GM12878 (cell line): ENCODE data around the gene NTSR1. TPM values are rescaled to one million over a fixed set of nuclear protein-coding genes. Genes with fewer than 3 reads are reported as not detected.

Source experiments
- ATAC-seq: fragments of 200-7000 bp; cut with Tn5 transposase; 3 replicates; pipeline ENCODE4 v1.9.1; 2020; ENCODE audit warnings: mild to moderate bottlenecking, moderate library complexity
- BruUV-seq: library from RNA; stranded (reverse); fragments of 400-500 nt; replicated peaks from 2 replicates; lab custom pipeline; 2021; lab: Mats Ljungman, UMichigan
- CTCF ChIA-PET: fragments of 300-600 bp; sonication (Branson Sonifier 250); formaldehyde crosslinking; extraction: SDS; loops from one replicate; lab custom pipeline; 2021; ENCODE audit warnings: inconsistent platforms; lab: Yijun Ruan, JAX
- POLR2A ChIA-PET: fragments of 350-600 bp; formaldehyde crosslinking; extraction: SDS; loops from one replicate; lab custom pipeline; 2021; ENCODE audit warnings: inconsistent platforms; lab: Charles Lee
- RAD21 ChIA-PET: fragments of 300-600 bp; sonication (Branson Sonifier 250); formaldehyde crosslinking; loops from one replicate; lab custom pipeline; 2023; ENCODE audit warnings: antibody characterized with exemption; ENCODE audit not compliant: unreplicated experiment; lab: Charles Lee
- SMC1A ChIA-PET: fragments of 300-600 bp; sonication (Branson Sonifier 250); formaldehyde crosslinking; loops from one replicate; lab custom pipeline; 2023; ENCODE audit not compliant: unreplicated experiment, uncharacterized antibody; lab: Charles Lee
- DNase-seq: peaks from one replicate; pipeline ENCODE4 v3.0.0-alpha.2; 2011; ENCODE audit warnings: low read depth, low spot score
- FAIRE-seq: peaks from 3 replicates; lab custom pipeline; 2011; peaks lifted over from hg19 to GRCh38; lab: Jason Lieb, UNC
- H2AFZ ChIP-seq: 2 replicates; pipeline ENCODE4 v1.6.0; 2011; ENCODE audit warnings: low read depth, low read length, control low read depth; ENCODE audit not compliant: control insufficient read depth
- H3K27ac ChIP-seq: 2 replicates; pipeline ENCODE4 v1.5.1; 2011; ENCODE audit warnings: control low read depth; ENCODE audit not compliant: control insufficient read depth, insufficient read depth
- H3K27me3 ChIP-seq, 2 experiments: replicated peaks in 1 of 2; 2 replicates each; pipeline versions ENCODE4 v1.6.0 to v1.6.1; 2011; ENCODE audit warnings: low read length in 1 of 2; ENCODE audit not compliant: control insufficient read depth in 2 of 2, insufficient read depth in 2 of 2
- H3K36me3 ChIP-seq, 2 experiments: 2 replicates each; pipeline ENCODE4 v1.5.1; 2011; ENCODE audit warnings: low read length in 1 of 2; ENCODE audit not compliant: control insufficient read depth in 2 of 2, insufficient read depth in 2 of 2
- H3K4me1 ChIP-seq: 2 replicates; pipeline ENCODE4 v1.6.1; 2011; ENCODE audit warnings: mild to moderate bottlenecking, low read length, moderate library complexity, mixed read lengths; ENCODE audit not compliant: control insufficient read depth, insufficient read depth
- H3K4me2 ChIP-seq: 2 replicates; pipeline ENCODE4 v1.6.0; 2011; ENCODE audit warnings: control low read depth; ENCODE audit not compliant: control insufficient read depth, insufficient read depth
- H3K4me3 ChIP-seq: fragments of 200-600 bp; sonication (generic); 2 replicates; pipeline ENCODE4 v1.5.1; 2016
- H3K79me2 ChIP-seq: 2 replicates; pipeline ENCODE4 v1.6.0; 2011; ENCODE audit warnings: low read length; ENCODE audit not compliant: control insufficient read depth, insufficient read depth
- H3K9ac ChIP-seq: 2 replicates; pipeline ENCODE4 v1.8.0; 2011; ENCODE audit warnings: low read length, control low read depth, mixed read lengths; ENCODE audit not compliant: control insufficient read depth, insufficient read depth
- H3K9me3 ChIP-seq: replicated peaks from 3 replicates; pipeline ENCODE4 v1.5.1; 2011; ENCODE audit warnings: mild to moderate bottlenecking, low read length; ENCODE audit not compliant: control insufficient read depth, insufficient read depth
- H4K20me1 ChIP-seq: 2 replicates; pipeline ENCODE4 v1.6.0; 2011; ENCODE audit not compliant: control insufficient read depth, insufficient read depth
- CBX3 ChIP-seq: fragments of 200-600 bp; sonication (generic); IDR thresholded peaks from 2 replicates; pipeline ENCODE4 v1.6.1; 2016; ENCODE audit warnings: low read depth, borderline replicate concordance
- DPF2 ChIP-seq: fragments of 450-650 bp; IDR thresholded peaks from 2 replicates; pipeline ENCODE4 v1.6.1; 2017; ENCODE audit warnings: mild to moderate bottlenecking
- EED ChIP-seq: sonication (generic); IDR thresholded peaks from 2 replicates; pipeline ENCODE4 v1.6.1; 2016; ENCODE audit warnings: antibody characterized with exemption, low read depth
- EZH2 ChIP-seq: IDR thresholded peaks from 2 replicates; pipeline ENCODE4 v1.6.1; 2012; ENCODE audit warnings: low read depth, mild to moderate bottlenecking, control low read depth, inconsistent platforms, low read length, borderline replicate concordance; ENCODE audit not compliant: control insufficient read depth
- FOXM1 ChIP-seq: IDR thresholded peaks from 2 replicates; pipeline ENCODE4 v1.6.1; 2012; ENCODE audit warnings: low read depth, mild to moderate bottlenecking, inconsistent platforms, low read length, moderate library complexity
- MXI1 ChIP-seq: fragments of 150-350 bp; IDR thresholded peaks from 2 replicates; pipeline ENCODE4 v1.6.1; 2011; ENCODE audit warnings: low read depth, mild to moderate bottlenecking, inconsistent platforms, low read length, improper control_type of control experiment
- NR2C2 ChIP-seq: IDR thresholded peaks from 2 replicates; pipeline ENCODE4 v1.6.1; 2011; ENCODE audit warnings: borderline replicate concordance, low read depth; ENCODE audit not compliant: control insufficient read depth, insufficient read length
- NR2F1 ChIP-seq: fragments of 450-650 bp; conservative IDR thresholded peaks from 2 replicates; pipeline ENCODE4 v1.6.1; 2017; ENCODE audit warnings: mild to moderate bottlenecking
- PAX8 ChIP-seq: fragments of 450-650 bp; IDR thresholded peaks from 2 replicates; pipeline ENCODE4 v1.6.1; 2017; ENCODE audit warnings: mild to moderate bottlenecking, moderate library complexity
- SMC3 ChIP-seq: IDR thresholded peaks from 2 replicates; pipeline ENCODE4 v1.6.1; 2011; ENCODE audit warnings: low read length, improper control_type of control experiment, borderline replicate concordance
- SP1 ChIP-seq: IDR thresholded peaks from one replicate; pipeline ENCODE4 v1.6.1; 2011; ENCODE audit warnings: low read depth, low read length
- SUPT20H ChIP-seq: IDR thresholded peaks from 2 replicates; pipeline ENCODE4 v1.6.1; 2011; ENCODE audit warnings: low read depth, mild to moderate bottlenecking, low read length, moderate library complexity, borderline replicate concordance; ENCODE audit not compliant: control insufficient read depth
- ZNF24 ChIP-seq: fragments of 450-650 bp; IDR thresholded peaks from 2 replicates; pipeline ENCODE4 v1.6.1; 2017; ENCODE audit warnings: antibody characterized with exemption, mild to moderate bottlenecking
- WGBS: methylation state at CpG from one replicate; pipeline ENCODE4 v1.1.6; 2016; ENCODE audit warnings: low lambda C conversion rate; ENCODE audit not compliant: insufficient replicate concordance, insufficient coverage; ENCODE audit errors: missing lambda C conversion rate; 5-methylcytosine and 5-hydroxymethylcytosine counted together
- in situ Hi-C: fragments of 300-500 bp; cut with MboI; formaldehyde crosslinking; loops from 9 replicates; pipeline ENCODE4 v1.14.3; 2018; ENCODE audit warnings: mixed read lengths
- intact Hi-C: fragments of 100-400 bp; cut with micrococcal nuclease; formaldehyde crosslinking; loops from one replicate; pipeline ENCODE4 v1.14.2; 2022; ENCODE audit not compliant: unreplicated experiment
- polyA plus RNA-seq, 11 experiments: library from polyadenylated mRNA; depleted of rRNA in 4 of 11; unstranded in 6 of 11; stranded (reverse) in 5 of 11; fragments of >200 nt; fragmentation: Nextera tagmentation in 4 of 11; fragmentation: Illumina TruSeq in 1 of 11; extraction: Ambion mirVana in 4 of 11; extraction: Trizol in 1 of 11; gene quantifications; 1 replicate in 1 of 11; 2 replicates in 10 of 11; pipeline versions ENCODE4 v1.2.1 to v1.2.3, GENCODE V29; 2011 to 2016; ENCODE audit warnings: inconsistent platforms in 2 of 11, missing spikeins in 2 of 11, low read depth in 1 of 11
- total RNA-seq, 4 experiments: library from RNA; depleted of rRNA in 3 of 4; stranded (reverse); fragments of >200 nt in 3 of 4; fragmentation: Illumina TruSeq in 1 of 4; extraction: Trizol in 1 of 4; gene quantifications; 2 replicates each; pipeline versions ENCODE4 v1.2.1 to v1.2.3, GENCODE V29; 2013 to 2021
- TF ChIP-seq, protein P1 (sequence below): IDR thresholded peaks from 2 replicates; pipeline ENCODE4 v1.6.1; 2011; ENCODE audit warnings: borderline replicate concordance, low read depth, mild to moderate bottlenecking, moderate library complexity, mixed read lengths, low read length; ENCODE audit not compliant: insufficient read depth; ENCODE audit errors: extremely low read length
- TF ChIP-seq, protein P2 (sequence below): fragments of 450-650 bp; IDR thresholded peaks from 2 replicates; pipeline ENCODE4 v1.6.1; 2017; ENCODE audit warnings: mild to moderate bottlenecking, moderate library complexity

NTSR1 gene
- total and polyA plus RNA-seq, 10 of the 15 experiments (the other 5 are each of a cell fraction or from before 2014, with no cell fraction given), result not detected

DNA sequence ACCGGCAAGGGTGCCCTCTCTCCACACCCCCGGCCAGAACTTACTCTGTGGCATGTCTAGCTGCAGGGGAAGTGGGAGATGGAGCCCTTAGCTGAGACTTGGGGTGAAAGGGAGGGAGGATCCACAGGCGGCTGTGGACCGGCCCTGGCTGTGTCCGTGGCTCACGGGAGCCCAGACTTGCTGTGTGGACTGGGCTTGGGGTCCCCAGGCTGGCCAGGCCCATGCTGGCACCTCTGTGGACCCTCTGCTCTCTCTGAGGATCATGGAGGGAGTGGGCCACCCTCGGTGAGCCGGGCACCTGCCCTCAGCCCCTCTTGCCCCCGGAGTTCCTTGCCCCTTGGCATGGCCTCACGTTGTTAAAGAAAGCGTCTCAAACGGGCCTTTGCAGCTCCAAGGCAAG, 8.9 kb upstream of the NTSR1 start:
- H4K20me1 ChIP-seq, result no peaks in the 10 kb centered on the region
- H3K9ac ChIP-seq, result no peak overlapping the region
- TF ChIP-seq FOXM1 (no peak), DPF2 (no peak), ZNF24 (no peak), EED (no peak), NR2F1 (no peak), SMC3 (no peak), NR2C2 (no peak), SUPT20H (no peak), EZH2 (no peak), PAX8 (no peak), MXI1 (no peak), SP1 (no peak), CBX3 (no peak)
- TF ChIP-seq, protein P1, sequence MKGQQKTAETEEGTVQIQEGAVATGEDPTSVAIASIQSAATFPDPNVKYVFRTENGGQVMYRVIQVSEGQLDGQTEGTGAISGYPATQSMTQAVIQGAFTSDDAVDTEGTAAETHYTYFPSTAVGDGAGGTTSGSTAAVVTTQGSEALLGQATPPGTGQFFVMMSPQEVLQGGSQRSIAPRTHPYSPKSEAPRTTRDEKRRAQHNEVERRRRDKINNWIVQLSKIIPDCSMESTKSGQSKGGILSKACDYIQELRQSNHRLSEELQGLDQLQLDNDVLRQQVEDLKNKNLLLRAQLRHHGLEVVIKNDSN, result no peak
- TF ChIP-seq, protein P2, sequence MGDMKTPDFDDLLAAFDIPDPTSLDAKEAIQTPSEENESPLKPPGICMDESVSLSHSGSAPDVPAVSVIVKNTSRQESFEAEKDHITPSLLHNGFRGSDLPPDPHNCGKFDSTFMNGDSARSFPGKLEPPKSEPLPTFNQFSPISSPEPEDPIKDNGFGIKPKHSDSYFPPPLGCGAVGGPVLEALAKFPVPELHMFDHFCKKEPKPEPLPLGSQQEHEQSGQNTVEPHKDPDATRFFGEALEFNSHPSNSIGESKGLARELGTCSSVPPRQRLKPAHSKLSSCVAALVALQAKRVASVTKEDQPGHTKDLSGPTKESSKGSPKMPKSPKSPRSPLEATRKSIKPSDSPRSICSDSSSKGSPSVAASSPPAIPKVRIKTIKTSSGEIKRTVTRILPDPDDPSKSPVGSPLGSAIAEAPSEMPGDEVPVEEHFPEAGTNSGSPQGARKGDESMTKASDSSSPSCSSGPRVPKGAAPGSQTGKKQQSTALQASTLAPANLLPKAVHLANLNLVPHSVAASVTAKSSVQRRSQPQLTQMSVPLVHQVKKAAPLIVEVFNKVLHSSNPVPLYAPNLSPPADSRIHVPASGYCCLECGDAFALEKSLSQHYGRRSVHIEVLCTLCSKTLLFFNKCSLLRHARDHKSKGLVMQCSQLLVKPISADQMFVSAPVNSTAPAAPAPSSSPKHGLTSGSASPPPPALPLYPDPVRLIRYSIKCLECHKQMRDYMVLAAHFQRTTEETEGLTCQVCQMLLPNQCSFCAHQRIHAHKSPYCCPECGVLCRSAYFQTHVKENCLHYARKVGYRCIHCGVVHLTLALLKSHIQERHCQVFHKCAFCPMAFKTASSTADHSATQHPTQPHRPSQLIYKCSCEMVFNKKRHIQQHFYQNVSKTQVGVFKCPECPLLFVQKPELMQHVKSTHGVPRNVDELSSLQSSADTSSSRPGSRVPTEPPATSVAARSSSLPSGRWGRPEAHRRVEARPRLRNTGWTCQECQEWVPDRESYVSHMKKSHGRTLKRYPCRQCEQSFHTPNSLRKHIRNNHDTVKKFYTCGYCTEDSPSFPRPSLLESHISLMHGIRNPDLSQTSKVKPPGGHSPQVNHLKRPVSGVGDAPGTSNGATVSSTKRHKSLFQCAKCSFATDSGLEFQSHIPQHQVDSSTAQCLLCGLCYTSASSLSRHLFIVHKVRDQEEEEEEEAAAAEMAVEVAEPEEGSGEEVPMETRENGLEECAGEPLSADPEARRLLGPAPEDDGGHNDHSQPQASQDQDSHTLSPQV, result no peak
- no peaks in the 10 kb centered on the region for H3K79me2 ChIP-seq
- no peak overlapping the region for H3K4me2 ChIP-seq
- H3K27ac ChIP-seq, result no peak overlapping the region
- DNase-seq (no peak), ATAC-seq (no peak), FAIRE-seq (no peak)
- intact Hi-C loops, result no loop called here
- H2AFZ ChIP-seq, result no peak overlapping the region
- ChIA-PET CTCF (no interaction called here), POLR2A (no interaction called here), SMC1A (no interaction called here), RAD21 (no interaction called here)
- no peaks in the 10 kb centered on the region for H3K4me1 ChIP-seq
- peaks cover 0 to 6% of the 10 kb centered on the region in 2 experiments; a peak in 2 of 4 replicates for H3K27me3 ChIP-seq
- BruUV-seq, result no TSS peak
- in situ Hi-C loops, result no loop called here
- H3K4me3 ChIP-seq, result no peak overlapping the region
- 41% methylated on average over 12 of the region's 12 CpGs for WGBS
- H3K9me3 ChIP-seq, result no peaks in the 10 kb centered on the region
- no peaks in the 10 kb centered on the region for H3K36me3 ChIP-seq
